ENCODE data around the gene CPLX4. TPM values are rescaled to one million over a fixed set of nuclear protein-coding genes. Genes with fewer than 3 reads are reported as not detected.

CPLX4 gene
- total RNA-seq, 1 donor from 2014 or later = not detected

DNA sequence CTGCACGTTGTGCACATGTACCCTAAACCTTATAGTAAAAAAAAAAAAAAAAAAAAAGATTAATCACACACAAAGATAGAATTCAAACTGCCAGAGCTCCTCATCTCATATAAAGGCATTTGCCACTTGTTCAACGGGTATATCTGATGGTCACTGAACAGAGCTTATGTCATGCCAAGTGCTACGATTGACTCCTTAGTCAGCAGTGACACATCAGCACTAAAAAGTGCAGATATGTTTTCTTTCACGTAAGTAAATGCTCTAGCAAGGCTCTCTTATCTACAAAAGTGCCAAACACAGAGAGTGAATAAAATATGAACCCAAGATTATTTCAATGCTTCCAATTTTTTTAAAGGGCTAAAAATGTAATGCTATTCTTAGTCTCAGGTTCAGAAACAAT lies 39.5 kb upstream of the CPLX4 start:
- H3K27me3 ChIP-seq (ENCODE audit: control insufficient read depth, insufficient read depth, low read length) = no peaks in the 10 kb centered on the region
- TF ChIP-seq, protein P1, sequence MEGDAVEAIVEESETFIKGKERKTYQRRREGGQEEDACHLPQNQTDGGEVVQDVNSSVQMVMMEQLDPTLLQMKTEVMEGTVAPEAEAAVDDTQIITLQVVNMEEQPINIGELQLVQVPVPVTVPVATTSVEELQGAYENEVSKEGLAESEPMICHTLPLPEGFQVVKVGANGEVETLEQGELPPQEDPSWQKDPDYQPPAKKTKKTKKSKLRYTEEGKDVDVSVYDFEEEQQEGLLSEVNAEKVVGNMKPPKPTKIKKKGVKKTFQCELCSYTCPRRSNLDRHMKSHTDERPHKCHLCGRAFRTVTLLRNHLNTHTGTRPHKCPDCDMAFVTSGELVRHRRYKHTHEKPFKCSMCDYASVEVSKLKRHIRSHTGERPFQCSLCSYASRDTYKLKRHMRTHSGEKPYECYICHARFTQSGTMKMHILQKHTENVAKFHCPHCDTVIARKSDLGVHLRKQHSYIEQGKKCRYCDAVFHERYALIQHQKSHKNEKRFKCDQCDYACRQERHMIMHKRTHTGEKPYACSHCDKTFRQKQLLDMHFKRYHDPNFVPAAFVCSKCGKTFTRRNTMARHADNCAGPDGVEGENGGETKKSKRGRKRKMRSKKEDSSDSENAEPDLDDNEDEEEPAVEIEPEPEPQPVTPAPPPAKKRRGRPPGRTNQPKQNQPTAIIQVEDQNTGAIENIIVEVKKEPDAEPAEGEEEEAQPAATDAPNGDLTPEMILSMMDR (IDR thresholded peaks at IDR 0.05; ENCODE audit: insufficient read depth, low read length, severe bottlenecking) = no peak
- H3K36me3 ChIP-seq (ENCODE audit: control insufficient read depth, insufficient read depth, low read length) = no peaks in the 10 kb centered on the region
- FAIRE-seq (no peak), DNase-seq (ENCODE audit: low read depth) (peak; percentile 91)
- peak overlapping the region; percentile 86 for H3K4me3 ChIP-seq (ENCODE audit: low read depth, low read length)

DNA sequence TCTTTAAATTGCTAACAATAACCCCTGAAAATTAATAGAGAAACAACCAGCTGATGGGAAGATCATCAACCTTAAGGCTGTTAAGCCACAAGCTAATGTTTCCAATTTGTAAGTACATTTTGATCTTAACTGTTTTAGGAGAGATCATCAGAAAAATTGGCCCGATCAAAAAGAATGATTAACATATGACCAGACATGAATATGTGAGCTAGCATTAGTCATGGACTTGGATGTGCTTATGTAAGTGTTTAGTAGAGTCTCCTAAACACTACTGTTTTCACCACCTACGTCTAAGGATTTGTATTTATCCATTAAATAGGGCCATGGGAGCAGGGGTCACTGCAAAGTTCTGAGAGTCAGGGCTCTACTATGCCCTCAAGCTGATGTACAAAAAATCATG lies 36.3 kb upstream of the CPLX4 start:
- DNase-seq (ENCODE audit: low read depth) (peak; percentile 38), FAIRE-seq (no peak)
- H3K36me3 ChIP-seq (ENCODE audit: control insufficient read depth, insufficient read depth, low read length) = peaks cover 6% of the 10 kb centered on the region

DNA sequence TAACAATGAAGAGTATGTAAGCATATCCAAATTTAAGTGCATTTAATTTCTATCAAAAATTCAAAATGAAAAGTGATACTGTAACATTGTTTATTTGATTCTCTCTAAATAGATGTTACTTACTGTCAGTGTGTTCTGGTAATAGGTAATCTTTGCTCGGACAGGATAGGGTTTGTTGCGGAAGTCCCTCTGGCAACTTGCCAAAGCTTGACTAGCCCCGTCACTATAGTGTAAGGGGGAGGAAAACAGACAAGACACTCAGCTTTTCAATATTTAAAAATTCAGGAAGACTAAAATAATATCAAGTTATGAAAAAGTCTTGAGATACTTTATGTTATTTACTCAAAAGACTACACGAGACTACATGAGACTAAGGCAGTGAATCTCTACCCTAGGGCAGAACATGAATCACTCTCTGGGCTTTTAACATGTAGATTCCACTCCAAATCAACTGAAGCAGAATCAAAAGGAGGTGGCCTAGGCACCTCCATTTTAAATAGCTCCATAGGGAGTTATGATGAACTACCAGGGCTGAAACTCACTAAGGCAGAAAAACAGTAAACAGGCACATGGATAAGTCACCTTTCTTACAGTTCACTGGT lies 34.7 kb upstream of the CPLX4 start:
- Histone ChIP-seq H3K36me3 (ENCODE audit: control insufficient read depth, insufficient read depth, low read length) (peaks cover 6% of the 10 kb centered on the region), H3K4me3 (ENCODE audit: low read depth, low read length) (no peak overlapping the region), H3K27me3 (ENCODE audit: control insufficient read depth, insufficient read depth, low read length) (no peaks in the 10 kb centered on the region)
- FAIRE-seq = no peak
- TF ChIP-seq, protein P1 (IDR thresholded peaks at IDR 0.05; ENCODE audit: insufficient read depth, low read length, severe bottlenecking) = no peak
- DNase-seq (ENCODE audit: low read depth) = peak; percentile 63

More for the DNA sequence above, 36.3 kb upstream of the CPLX4 start:
- Histone ChIP-seq H3K4me3 (ENCODE audit: low read depth, low read length) (no peak overlapping the region), H3K27me3 (ENCODE audit: control insufficient read depth, insufficient read depth, low read length) (no peaks in the 10 kb centered on the region)
- TF ChIP-seq, protein P1 (IDR thresholded peaks at IDR 0.05; ENCODE audit: insufficient read depth, low read length, severe bottlenecking) = no peak

DNA sequence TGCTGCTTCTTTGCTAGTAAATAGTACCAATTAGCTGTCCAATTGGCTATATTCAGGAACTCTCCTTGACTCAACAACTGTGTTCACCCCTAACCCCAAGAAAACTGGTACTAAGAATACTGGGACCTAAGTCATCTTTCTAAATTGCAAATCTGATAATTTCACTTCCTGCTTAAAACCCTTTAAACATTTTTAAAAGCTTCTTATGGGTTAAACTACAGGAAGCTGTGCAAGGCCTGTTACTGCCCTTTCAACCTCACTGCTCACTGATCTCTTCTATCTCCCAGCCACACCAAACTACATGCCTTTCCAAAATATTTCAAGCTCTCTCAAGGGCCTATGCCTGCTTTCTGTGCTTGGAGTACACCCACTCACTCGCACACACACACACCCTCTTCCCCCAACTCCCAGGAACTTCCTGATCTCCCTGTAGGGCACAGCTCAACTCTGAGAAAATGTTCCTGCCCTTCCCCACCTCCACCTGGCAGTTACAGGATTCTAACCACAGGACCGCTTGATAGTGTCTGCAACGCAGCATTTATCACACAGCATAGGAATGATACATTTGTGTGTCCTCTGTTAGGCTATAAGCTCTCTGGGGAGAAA lies 33.9 kb upstream of the CPLX4 start:
- H3K27me3 ChIP-seq (ENCODE audit: control insufficient read depth, insufficient read depth, low read length) = no peaks in the 10 kb centered on the region
- no peak overlapping the region for H3K4me3 ChIP-seq (ENCODE audit: low read depth, low read length)
- peaks cover 7% of the 10 kb centered on the region for H3K36me3 ChIP-seq (ENCODE audit: control insufficient read depth, insufficient read depth, low read length)
- FAIRE-seq = no peak
- DNase-seq (ENCODE audit: low read depth) = no peak
- TF ChIP-seq, protein P1 (IDR thresholded peaks at IDR 0.05; ENCODE audit: insufficient read depth, low read length, severe bottlenecking) = no peak

DNA sequence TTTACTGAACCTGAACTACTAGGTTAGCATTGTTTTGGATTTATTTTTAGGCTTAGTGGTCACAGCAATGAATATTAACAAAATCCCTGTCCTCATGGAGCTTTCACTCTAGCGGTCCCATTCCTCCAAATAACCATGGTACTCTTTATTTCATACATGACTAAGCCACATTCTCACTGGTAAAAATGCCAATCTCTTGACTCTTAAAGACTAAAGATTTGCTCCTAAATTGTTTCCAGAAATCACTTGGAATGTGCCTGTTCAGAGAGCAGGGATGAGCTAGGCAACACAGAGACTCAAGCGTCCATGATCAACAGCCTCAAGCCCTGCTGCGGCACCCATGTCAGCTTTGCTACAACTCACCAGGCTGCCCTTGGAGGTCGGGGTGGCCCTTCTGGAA lies 27.1 kb upstream of the CPLX4 start:
- peaks cover 3% of the 10 kb centered on the region for H3K36me3 ChIP-seq (ENCODE audit: control insufficient read depth, insufficient read depth, low read length)

More for the DNA sequence above, 27.1 kb upstream of the CPLX4 start:
- FAIRE-seq (no peak), DNase-seq (ENCODE audit: low read depth) (no peak)
- TF ChIP-seq, protein P1 (IDR thresholded peaks at IDR 0.05; ENCODE audit: insufficient read depth, low read length, severe bottlenecking) = no peak
- no peaks in the 10 kb centered on the region for H3K27me3 ChIP-seq (ENCODE audit: control insufficient read depth, insufficient read depth, low read length)
- no peak overlapping the region for H3K4me3 ChIP-seq (ENCODE audit: low read depth, low read length)
